HG03571 (cell line): ENCODE measurements around the gene OR2A2.

Source experiments
- ATAC-seq: cut with Tn5 transposase; IDR thresholded peaks from one replicate; pipeline ENCODE4 v1.9.1; 2021; ENCODE audit not compliant: unreplicated experiment

OR2A2 gene

DNA sequence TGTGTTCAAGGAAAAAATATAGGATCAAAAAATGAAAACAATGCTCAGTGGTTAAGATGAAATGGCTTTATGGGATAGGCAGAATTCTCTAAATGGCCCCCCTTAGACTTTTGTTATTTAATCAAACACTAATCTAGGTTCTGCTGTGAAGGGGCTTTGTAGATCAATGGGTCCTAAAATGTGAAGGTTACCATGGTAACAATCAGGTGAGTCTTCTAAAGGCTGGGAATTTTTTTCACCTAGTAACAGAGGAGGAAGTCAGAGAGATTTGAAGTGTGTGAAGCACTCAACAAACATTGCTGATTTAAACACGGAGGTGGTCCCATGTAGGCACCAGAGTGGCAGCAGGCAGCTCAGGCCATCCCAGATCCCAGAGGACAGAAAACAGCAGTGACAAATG is 24.7 kb downstream of the OR2A2 start:
- no peak for ATAC-seq

- ATAC-seq, result no peak
These were observed 28.1 kb downstream of the OR2A2 start for GRCh38 chr7:144137501-144137900.

DNA sequence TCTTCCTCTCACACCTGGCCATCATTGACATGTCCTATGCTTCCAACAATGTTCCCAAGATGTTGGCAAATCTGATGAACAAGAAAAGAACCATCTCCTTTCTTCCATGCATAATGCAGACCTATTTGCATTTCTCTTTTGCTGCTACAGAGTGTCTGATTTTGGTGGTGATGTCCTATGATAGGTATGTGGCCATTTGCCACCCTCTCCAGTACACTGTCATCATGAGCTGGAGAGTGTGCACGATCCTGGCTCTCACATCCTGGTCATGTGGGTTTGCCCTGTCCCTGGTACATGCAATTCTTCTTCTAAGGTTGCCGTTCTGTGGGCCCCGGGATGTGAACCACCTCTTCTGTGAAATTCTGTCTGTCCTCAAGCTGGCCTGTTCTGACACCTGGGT is 32.8 kb downstream of the OR2A2 start:
- ATAC-seq, result no peak

- ATAC-seq, result no peak
These were observed 35.0 kb downstream of the OR2A2 start for GRCh38 chr7:144144426-144144825.

DNA sequence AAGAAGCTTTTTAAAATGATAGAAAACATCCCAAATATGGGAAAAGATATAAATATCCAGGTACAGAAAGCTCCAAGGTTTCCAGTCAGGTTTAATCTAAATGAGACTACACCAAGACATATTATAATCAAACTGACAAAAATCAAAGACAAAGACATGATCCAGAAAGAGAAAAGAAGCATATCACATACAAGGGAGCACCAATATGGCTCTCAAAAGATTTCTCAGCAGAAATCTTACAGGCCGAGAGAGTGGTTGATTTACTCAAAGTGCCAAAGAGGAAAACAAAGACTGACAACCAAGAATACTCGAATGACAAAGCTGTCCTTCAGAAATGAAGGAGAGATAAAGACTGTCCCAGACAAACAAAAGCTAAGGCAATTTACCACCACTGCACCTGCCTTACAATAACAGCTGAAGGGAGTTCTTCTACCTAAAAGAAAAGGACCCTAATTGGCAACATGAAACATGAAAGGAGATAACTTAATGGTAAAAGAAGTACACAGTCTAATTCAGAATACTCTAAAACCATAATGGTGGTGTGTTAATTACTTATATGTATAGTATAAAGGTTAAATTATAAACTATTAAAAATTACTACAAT is 38.9 kb downstream of the OR2A2 start:
- no peak for ATAC-seq

DNA sequence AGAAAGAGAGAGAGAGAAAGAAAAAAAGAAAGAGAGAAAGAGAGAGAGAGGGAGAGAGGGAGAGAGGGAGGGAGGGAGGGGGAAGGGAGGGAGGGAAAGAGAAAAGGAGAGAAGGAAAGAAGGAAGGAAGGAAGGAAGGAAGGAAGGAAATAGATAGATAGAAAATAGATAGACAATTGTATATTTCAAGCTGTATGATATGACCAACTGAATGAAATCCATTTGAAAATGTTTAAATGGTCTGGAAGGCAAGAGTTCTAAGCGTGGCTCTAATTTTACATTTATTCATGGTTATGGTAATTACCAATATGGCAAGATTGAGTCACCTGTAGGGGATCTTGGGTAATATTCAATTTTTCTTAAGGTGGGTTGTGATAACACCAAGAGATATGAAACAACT is 49.5 kb downstream of the OR2A2 start:
- no peak for ATAC-seq
